Astrocyte of the hippocampus (primary cell): ENCODE results near the gene PACC1.

Experiments
- DNase-seq: peaks from one replicate; pipeline ENCODE4 v3.0.0; 2011; ENCODE audit warnings: low read depth, low spot score

Gene PACC1

DNA sequence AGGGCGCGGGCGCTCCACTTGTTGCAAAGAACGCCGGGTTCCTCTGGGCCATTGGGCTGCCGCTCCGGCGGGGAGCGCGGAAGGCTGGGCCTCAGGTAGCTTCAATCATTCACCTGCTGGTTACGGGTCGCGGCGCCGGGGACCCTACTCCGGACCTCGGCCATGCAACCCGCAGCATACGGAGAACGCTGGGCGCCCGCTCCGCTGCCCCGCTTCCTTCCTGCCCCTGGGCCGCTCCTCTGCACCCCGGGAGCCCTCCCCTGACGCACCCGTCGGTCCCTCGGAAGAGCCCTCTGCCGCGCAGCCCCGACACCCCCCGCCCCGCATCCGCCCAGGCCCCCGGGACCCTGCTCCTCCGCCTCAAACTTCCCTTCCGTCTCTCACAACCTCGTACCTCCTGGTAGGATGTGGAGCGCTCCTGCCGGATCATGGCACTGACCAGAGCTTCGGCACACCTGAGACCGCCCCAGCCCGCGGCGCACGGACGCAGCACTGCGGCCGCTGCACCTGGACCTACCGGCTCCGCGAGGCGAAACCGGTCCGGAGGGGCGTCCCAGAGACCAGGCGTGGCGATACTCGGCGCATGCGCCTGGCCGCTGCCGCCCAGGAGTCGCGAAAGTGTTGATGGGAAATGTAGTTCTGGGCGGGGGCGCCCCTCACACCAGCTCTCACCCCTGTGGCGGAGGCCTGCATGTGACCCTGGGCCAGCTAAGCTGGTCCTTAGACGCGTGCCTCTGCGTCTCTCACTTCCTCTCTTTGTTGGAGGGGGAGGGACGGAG, at the start of gene PACC1:
Gene PACC1, minus strand, starts transcription at position 559 of the 779 bp plus-strand sequence. Its CDS starts 129 bp downstream, at position 430.
- peak; percentile 93 for DNase-seq

DNA sequence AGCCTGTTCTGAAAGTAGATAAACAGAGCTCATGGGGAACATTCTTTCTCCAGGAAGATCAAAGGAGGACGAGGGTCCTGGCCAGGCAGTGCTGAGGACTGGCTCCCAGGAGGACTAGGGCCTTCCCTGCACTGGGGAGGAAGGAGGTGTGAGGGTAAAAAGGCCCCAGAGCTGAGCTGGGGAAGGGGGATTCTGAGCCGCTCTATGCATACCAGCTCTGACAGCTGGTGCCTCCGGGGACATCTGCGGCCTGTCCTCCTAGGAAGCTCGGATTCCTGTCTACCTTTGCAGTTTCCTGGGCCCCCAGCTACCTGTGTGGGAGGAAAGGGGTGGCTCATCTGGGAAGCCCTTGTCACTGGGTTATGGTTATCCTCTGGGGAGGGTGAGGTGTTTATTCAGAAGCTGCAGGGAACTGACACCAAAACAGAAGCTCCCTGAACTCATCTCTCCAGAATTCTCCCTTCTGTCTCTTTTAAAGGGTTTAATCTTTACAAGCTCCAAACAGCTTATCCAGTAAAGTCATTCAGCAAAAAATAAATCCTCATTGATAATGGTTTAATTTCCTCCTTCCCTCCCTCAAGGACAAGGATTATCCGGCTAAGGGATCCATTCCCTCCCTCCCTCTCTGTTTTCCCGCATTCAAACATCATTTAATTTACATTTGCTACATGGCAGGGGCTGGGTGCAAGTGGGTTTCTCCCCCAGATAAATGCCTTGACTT, 49.0 kb upstream of the PACC1 start:
- no peak for DNase-seq

DNA sequence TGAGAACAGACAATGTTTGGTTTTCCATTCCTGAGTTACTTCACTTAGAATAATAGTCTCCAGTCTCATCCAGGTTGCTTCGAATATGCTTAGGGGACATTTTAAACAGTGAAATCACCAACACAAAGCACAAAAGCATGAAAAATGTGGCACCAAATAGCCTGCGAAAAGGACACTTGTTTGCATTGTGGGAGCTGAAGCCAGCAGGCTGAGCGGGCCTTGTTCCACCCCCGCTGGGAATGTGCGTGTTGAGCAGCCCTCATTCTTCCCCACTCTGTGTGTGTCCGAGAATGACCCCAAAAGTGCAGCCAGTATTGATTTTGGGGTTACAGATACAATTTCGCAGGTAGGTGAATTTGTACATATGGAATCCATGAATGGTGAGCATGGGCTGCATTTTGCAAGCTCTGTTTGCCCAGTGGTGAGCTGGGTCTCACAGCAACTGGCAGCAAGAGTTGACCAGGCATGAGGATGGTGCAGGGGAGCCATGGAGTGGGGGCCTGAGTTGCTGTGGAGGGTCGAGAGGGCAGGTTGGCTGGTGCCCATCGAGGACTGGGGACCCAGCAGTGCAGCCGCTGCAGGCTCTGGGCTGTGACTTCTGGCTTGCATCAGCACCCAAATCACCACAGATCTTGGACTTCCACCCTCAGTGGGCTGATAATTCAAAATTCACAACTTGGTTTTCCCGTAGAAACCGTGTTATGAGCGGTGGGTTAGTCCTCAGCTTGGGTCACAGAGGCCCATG, 47.4 kb upstream of the PACC1 start:
- no peak for DNase-seq

DNA sequence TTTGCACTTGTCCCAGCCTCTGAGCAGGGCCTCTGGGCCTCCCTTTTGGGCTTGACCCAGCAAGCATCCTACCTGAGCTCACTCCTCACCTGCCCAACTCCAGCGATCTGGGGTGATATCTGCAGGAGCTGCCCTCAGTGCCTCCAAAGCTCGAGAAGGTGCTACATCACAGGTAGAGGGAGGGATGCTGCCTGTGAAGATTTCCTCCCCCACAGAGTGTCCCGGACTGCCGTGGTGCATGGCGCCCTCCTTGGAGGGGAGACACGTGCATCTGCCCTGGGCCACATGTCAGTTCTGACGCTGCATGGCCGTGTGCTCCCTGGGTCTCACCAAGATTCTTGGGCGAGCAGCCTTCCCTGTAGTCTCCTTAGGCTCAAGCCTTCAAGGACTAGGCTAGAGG, 45.7 kb upstream of the PACC1 start:
- DNase-seq = no peak

DNA sequence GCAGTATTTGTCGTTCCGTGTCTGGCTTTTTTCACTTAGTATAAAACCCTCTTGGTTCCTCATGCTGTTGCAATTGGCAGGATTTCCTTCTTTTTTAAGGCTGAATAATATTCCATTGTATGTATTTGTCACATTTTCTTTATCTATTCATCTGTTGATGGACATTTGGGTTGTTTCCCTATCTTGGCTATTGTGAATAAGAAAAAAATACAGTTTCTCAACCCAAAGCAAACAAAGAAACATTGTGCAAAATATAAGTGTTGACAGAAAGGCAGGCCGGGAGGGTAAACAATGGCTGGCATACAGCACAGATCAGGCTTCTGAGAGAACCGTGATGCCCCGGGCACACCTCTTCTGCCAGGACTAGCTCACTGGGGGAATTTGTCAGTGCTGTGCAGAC, 45.0 kb upstream of the PACC1 start:
- DNase-seq = no peak

DNA sequence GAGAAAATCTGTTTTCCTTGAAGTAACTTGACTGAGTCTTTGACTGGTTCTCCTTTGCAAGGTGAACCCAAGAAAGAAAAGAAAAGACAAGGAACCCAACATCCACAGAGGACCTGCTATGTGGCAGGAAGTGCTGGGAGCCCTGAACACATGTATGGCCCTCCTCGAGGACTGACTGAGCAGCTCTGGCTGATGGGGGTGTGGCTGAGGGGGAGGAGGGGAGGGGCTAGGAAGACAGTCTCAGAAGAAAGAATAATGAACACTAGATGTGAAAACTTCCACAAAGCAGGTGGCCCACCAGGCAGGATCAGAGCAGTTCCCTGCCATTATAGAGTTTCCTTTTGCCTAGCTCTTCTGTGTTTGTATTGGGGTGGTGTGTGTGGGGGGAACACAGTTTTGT, 44.1 kb upstream of the PACC1 start:
- DNase-seq = no peak

DNA sequence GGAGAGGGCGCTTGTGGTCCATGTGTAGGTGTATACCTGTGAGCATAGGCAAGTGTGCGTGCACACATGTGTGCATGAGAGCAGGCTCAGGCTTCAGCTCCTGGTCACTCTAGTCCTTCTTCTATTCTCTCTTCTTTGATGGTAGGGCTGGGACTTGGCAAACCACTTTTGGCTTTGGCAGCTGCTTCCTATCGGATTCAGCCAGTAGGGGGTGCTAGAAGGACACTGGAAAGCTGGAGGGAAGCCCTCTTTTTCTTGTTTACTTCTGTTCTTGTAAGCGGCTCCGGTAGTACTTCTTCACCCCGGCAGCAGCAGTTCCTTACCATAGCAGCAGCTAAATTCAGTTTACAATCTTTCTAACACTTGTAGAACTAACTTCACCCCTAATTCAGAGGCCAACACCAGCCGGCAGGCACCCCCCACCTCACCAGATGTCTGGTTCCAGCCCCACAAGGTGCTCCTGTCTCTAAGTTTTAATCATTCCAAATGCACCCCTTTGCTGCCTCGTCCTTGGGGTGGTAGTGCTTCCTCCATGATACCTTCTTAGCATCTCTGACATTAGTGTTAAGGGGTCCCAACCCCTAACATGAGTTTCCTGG, 43.2 kb upstream of the PACC1 start:
- peak; percentile 52 for DNase-seq

DNA sequence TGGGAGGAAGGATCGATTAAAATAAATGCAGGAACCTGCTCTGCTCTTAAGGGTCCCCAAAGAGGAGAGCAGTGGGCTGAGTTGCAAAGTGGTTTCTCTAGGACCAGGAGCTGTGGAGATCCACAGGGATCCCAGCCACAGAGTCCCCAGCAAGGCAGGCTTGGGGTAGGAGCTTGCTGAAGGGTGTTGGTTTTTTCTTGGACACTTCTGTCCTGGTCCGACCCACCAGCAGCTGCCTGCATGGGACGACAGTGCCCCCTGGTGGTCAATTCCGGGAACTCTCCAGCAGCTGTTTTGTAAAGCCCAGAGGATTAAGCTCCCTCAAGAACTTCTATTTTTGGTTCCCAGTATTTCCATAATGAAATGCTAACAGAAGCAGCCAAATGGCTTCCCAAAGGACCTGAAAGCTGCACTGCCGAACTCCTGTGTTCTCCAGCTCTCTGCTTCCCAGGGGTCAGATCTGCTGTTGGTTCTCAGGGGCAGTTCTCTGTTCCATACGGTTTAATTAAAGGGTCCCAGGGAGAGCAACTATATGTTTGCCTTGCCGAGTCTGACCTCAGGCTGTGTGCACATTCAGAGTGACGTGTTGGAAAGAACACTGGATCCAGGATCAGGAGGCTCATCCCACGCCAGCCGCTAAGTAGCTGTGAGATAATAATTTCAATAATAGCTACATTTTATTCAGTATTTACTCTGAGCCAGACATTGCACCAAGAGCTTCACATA, 41.3 kb upstream of the PACC1 start:
- peak; percentile 92 for DNase-seq

DNA sequence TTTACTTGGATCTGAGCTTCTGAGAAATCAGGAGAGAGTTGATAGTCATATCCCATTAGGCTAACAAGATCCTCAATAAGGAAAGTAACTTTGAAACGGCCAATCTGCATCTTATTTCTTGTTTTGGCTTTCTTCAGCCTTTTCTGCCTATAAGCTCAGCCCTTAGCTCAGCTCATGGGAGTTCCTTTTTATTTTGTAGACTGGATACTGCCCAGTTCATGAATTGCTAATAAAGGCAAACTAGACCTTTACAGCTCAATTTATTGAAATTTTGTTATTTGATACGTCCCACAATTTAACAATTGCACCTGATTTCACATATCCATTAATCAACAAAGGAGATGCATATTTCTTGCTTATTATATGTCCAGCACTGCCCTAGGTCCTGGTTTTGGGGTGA, 40.7 kb upstream of the PACC1 start:
- no peak for DNase-seq

DNA sequence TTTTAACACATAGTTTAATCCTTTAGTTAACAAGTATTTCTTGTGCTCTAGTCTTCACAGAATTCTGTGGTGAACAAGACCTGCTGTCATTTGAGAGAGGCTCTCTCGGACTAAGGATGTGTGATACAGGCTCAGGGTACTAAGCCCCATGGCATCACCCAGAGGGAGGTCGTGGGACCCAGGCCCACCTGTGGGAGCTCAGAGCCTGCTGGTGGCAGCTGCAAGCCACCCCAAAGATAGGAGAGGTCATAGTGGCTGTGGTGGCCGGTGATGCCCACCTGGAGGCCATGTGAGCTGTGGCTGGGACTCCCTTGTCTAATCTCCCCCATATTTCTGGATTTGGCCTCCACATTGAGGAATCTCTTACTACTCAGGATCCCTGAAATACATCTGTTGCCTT, 40.1 kb upstream of the PACC1 start:
- DNase-seq = no peak

DNA sequence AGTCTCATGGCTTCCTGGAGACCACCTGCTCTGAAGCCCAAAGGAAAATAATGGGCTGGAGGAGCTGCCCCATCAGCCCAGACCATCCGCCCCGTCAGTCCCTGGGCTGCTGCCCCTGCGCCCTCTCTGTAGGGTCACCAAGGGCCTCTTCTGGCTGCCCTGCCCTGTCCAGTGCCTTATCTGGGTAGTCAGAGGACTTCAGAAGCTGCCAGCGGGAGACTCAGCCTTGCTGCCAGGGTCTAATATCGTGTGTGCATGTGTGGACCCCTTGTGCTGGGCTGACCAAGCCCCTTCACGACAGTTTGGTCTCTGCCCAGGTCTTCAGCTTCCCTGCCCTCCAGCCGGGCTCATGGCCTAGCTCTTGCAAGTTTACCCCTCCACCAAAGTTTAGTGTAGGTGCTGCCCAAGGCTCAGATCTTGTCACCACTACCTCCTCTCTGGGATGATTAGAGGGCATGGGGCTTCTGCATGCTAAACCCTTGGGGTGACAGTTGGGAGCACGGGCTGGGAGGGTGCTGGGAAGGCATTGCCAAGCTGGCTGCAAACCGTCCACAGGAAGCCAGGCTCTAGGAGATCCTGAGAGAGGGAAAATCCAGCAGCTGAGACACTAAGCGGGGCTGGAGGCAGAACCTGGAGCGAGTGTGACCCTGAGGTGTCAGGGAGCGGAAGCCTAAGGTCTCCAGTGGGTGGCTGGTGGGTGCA, 38.6 kb upstream of the PACC1 start:
- DNase-seq = no peak

DNA sequence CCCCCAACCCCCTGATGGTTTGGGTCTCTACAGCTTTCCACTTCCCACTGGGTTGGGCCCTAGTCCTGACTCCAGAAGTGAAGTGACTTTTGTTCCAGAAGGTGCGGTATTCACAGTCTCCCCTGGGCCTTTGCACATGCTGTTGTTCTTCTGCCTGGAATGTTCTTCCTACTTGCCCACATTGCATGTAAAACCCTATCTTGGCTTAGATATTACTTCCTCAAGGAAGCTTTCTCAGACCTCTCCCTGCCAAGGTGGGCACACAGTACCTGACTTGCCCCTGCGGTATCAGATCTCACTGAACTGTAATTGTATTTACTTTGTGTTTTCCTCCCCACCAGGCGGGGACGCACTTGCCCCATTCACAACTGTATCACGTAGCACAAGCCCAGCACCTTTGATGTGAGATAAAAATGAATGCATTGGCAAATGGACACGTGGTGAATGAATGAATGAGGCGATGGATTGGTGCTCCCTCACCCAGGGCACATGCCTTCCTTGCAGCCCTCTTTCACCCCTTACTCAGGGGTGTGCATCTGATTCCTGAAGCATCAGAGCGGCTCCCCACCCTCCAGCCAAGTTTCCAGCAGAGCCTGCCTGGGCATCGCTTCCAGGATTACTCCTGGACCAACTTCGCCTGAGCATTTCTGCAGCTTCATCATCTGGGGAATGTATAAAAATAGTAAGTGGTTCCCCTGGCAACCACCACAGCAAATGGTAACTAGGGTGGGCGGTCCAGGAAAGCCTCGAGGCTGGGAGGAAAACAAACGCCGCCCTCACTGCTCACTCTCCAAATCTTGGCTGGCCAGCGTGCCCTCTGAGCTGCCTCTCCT, 37.9 kb upstream of the PACC1 start:
- peak; percentile 87 for DNase-seq

DNA sequence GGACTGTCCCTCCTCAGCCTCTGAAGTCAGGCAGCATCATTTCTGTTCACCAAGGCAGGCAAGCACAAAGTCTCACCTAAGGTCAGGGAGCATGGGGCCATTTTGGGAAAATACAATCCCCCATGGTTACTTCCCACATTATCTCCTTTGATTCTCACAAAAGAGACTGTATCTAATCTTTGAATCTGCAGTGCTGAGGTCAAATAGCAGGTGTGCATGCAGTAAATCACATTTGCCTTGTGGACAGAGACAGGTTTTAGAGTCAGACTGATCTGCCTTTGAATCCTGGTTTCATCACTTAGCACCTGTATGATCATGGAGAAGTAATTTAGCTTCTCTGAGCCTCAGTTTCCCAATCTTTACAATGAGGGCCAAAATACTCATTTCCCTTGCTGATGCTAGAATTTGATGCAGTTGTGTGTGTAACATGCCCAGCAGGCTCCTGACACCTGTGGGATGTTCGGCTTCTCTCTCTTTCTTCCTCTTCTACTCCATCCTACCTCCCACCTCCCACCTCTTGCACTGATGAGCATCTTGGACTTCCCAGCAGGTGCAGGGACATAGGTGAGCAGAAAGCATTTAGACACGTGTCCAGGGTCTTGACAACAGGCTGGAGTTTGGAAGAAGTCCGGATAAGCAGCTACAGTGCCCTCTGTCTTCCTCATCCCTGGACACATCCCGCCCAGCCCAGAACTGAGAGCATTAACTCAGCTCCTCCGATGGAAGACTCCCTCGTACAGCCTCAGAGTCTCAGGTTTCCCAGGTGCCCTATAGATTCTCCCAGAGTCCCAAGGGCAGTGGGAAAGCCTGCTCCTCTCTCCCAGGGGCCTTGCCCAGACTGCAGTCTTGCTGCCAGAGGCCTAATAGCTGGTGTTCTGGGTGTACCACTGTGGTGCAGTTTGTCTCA, 37.0 kb upstream of the PACC1 start:
- no peak for DNase-seq

DNA sequence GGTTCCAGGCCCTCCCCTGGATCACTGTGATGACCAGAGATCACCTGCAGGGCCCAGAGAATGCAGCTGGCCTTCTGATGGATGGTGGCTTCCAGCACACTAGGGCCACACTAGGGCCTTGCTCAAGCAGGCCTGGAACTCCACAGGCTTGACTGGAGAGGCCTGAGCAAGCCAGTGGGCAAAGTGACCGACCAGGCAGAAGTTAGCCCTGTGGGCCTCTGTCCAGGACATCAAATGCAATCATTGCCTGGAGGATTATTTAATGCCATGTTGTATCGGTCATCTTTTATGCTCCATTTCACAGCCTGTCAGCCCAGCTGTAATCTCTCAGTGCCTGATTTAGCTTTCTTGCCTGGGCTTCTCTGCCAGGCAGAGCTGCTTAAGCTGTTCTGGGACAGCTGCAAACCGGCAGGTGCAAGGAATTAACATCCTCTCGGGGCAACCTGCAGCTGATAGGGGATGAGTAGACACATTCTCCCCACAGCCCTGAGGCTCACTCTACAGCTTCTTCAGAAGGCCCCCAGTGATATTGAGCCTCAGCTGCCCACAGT, 35.7 kb upstream of the PACC1 start:
- no peak for DNase-seq

DNA sequence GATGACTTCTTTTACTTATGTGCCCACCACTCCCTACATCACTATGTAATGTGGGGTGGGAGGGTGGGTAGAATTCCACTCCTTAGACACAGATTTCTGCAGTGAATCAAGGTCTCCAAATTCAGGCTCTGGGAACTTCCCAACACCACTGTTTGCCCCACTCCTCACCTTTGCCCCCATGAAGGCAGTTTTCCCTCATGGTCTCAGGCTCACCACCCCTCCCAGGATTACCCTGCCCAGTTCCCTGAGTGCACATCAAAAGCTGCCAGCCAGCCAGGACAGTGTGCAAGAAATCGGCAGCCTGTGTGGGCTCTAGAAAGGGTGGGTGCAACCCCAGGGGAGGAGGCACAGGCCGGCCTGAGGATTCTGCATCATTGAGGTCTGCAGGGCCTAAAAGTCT, 32.8 kb upstream of the PACC1 start:
- no peak for DNase-seq

DNA sequence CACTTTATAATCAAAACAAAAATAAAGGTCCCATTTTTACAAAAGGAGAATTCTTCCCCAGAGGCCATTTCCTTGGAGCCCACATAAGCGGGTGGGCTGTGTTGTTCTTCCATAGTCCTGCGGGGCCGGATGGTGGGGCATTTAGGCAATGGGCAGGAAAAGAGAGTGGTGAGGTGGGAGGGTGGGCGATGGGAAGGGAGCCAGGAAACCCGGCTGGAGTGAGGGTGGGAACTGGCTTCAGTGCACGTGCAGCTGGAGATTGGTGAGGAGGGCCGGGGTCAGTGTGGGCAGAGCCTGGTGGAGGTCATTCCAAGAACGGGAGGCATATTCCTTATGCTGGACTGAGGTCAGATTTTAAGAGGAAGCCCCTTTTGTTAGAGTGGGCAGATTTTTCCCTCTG, 31.6 kb upstream of the PACC1 start:
- no peak for DNase-seq

DNA sequence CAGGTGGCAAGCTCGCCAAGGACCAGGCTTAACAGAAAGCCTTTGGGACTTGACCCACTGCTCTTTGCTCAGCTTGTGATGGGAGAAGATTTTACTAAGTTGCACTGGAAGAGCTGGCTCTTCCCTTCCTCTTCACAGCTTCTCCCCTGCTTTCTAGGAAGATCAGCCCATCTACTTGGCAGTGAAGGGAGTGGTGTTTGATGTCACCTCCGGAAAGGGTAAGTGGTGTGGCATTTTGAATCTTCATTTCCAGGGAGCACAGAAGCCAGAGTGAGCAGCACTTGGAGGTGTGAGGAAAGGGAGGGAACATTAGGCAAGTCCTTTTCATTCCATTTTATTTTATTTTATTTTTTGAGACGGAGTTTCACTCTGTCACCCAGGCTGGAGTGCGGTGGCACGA, 27.7 kb upstream of the PACC1 start:
- DNase-seq = no peak

DNA sequence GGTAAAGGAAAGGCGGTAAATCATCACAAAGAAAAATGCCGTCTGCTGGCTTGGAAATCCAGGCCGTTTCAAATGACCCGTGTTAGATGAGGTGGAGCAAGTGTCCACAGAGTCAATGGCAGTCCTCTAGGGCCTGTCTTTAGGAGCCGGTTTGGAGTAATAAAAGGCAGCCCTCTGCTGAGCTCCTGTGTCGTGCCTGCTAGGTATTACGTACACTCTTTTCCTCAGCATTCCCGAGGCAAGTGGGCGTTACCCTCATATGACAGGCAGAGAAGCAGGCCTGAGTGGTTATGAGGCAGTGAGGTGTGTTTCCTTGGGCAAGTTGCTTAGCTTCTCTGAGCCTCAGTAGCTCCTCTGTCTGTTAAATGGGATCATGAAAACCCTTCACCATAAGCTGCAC, 25.7 kb upstream of the PACC1 start:
- no peak for DNase-seq

DNA sequence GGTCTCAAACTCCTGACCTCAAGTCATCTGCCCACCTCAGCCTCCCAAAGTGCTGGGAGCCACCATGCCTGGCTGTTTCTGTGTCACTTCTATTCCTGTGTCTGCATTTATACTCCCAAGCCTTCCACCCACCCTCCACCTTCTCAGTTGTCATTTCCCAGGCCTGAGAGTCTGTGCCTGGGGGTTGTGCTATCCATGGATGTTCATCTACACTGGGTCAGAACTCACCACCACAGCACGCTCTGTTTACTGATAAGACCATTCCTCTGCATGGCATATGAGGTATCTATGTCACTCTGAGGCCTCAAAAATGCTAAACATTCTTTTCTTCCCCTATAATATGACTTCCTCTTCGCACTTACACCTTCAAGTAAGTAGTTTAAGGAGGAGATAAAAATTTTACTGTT, 24.1 kb upstream of the PACC1 start:
- no peak for DNase-seq
